ENCODE data around the gene ZGPAT. TPM values are rescaled to one million over a fixed set of nuclear protein-coding genes. Genes with fewer than 3 reads are reported as not detected.

Gene ZGPAT
- total RNA-seq, 1 experiment from 2014 or later: 27.6 TPM

- Histone ChIP-seq H4K20me1 (ENCODE audit: control insufficient read depth, insufficient read depth, insufficient read length) (no peaks in the 10 kb centered on the region), H2BK15ac (ENCODE audit: low read depth, low read length) (no peak overlapping the region), H4K91ac (ENCODE audit: insufficient read length, low read depth, low read length) (no peak overlapping the region), H3K4me2 (ENCODE audit: insufficient read depth, insufficient read length, low read length) (no peak overlapping the region), H3K14ac (ENCODE audit: insufficient read depth, low read length) (no peak overlapping the region), H2AFZ (ENCODE audit: low read length) (no peak overlapping the region), H3T11ph (ENCODE audit: low read length) (no peak overlapping the region), H3K79me1 (ENCODE audit: insufficient read depth, low read depth, low read length, poor library complexity, severe bottlenecking) (no peaks in the 10 kb centered on the region), H3K23me2 (ENCODE audit: insufficient read length, low read depth, low read length, poor library complexity, severe bottlenecking) (peaks cover 9% of the 10 kb centered on the region), H3K56ac (ENCODE audit: insufficient read length, low read depth, low read length) (no peak overlapping the region), H2BK120ac (ENCODE audit: low read depth, low read length, poor library complexity, severe bottlenecking) (no peak overlapping the region), H3K4me1 (ENCODE audit: insufficient read depth, low read length) (no peaks in the 10 kb centered on the region), H4K8ac (replicated peaks; ENCODE audit: insufficient read length, low read depth, low read length) (no peak overlapping the region), H2BK5ac (ENCODE audit: insufficient read length, low read length) (no peak overlapping the region), H4K5ac (ENCODE audit: insufficient read length, low read depth, low read length) (no peak overlapping the region), H3K27ac (ENCODE audit: insufficient read length, low read depth, low read length) (no peak overlapping the region), H3K9me3 (ENCODE audit: control insufficient read depth, low read depth, low read length) (no peaks in the 10 kb centered on the region), H2BK12ac (ENCODE audit: insufficient read length, low read depth, low read length) (no peak overlapping the region), H3K27me3 (ENCODE audit: insufficient read depth, low read length) (no peaks in the 10 kb centered on the region), H2AK5ac (ENCODE audit: insufficient read length, low read length) (no peak overlapping the region), H3K79me2 (ENCODE audit: insufficient read depth, low read length) (no peaks in the 10 kb centered on the region), H3K9ac (ENCODE audit: extremely low read depth, insufficient read length, low read length) (no peak overlapping the region), H3K4ac (ENCODE audit: low read depth, low read length) (no peak overlapping the region), H2BK20ac (ENCODE audit: low read depth, low read length, poor library complexity, severe bottlenecking) (no peak overlapping the region), H3K18ac (ENCODE audit: insufficient read length, low read depth, low read length) (no peak overlapping the region), H3K23ac (ENCODE audit: insufficient read length, low read depth, low read length) (no peak overlapping the region)
- no peak for TF ChIP-seq CTCF (conservative IDR thresholded peaks at IDR 0.05)
- Mint-ChIP-seq H3K4me1 (peaks cover 0 to 2% of the 10 kb centered on the region in 2 experiments; a peak in 1 of 4 replicates), H3K27ac (peak overlapping the region in 1 of 3 experiments; percentile 70; a peak in 1 of 7 replicates), H3K4me3 (no peak overlapping the region), H3K27me3 (ENCODE audit: low read depth) (no peaks in the 10 kb centered on the region), H3K9me3 (no peaks in the 10 kb centered on the region), H3K36me3 (ENCODE audit: insufficient read depth in 1 of 3, low read depth in 3 of 3) (peaks cover 0 to 14% (median 14%) of the 10 kb centered on the region in 3 experiments; a peak in 4 of 7 replicates)
- no CpG with 5 or more reads among the region's 4 CpGs for WGBS (ENCODE audit: extremely low coverage, insufficient read length, low lambda C conversion rate)
- no peak for DNase-seq
Observed at GRCh38 chr20:63744158-63744557, 36.3 kb downstream of the ZGPAT start.

Data from H9 (cell line).